Measurements from ENCODE around the gene CUEDC1.

CUEDC1 gene

GRCh38 chr17:57889892-57890856 lies 65.0 kb downstream of the CUEDC1 start:
- TF ChIP-seq GATA1 (IDR thresholded peaks at IDR 0.05; ENCODE audit: low read depth, low read length) (no peak), POLR2A (IDR thresholded peaks at IDR 0.05; ENCODE audit: low read length) (no peak)
- DNase-seq: no peak

DNA sequence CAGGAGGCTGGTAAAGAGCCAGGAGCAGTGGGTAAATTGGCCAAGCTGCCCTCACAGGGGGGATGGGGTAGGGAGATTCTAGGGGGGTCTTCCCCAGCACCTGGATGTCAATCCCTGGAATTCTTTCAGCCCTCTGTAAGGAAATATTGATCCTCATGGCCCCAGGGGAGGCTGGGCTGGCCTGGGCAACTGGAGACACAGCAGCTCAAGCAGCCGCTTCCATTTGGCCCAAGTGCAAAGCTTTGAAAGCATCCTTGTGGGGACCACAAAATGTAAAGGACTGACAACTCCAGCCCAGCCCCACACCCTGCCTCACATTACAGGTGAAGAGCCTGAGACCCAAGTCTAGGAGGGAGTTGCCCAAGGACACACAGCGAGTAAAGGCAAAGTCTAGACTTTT lies 66.0 kb downstream of the CUEDC1 start:
- DNase-seq: no peak
- no peak for TF ChIP-seq POLR2A (IDR thresholded peaks at IDR 0.05; ENCODE audit: low read length)
- TF ChIP-seq GATA1 (IDR thresholded peaks at IDR 0.05; ENCODE audit: low read depth, low read length): no peak

GRCh38 chr17:57888311-57889216 lies 66.6 kb downstream of the CUEDC1 start:
- DNase-seq: no peak
- TF ChIP-seq POLR2A (IDR thresholded peaks at IDR 0.05; ENCODE audit: low read length): no peak
- no peak for TF ChIP-seq GATA1 (IDR thresholded peaks at IDR 0.05; ENCODE audit: low read depth, low read length)

DNA sequence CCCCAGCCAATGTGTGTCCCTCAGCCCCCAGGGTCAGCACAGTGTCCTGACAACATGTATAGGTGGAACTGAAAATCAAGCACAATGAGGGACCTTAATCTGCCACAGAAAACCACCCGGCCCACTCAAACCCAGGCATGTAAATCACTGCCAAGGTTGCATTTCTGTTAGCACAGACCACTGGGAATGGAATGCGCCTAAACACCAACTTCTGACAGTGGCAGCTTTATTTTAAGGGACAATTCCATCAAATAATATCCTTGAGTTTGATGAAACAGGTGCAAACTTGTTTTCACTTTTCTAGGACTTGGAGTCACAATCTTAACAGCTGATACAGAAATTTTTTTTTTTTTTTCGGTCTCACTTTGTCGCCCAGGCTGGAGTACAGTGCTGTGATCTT lies 68.1 kb downstream of the CUEDC1 start:
- no peak for DNase-seq
- TF ChIP-seq POLR2A (IDR thresholded peaks at IDR 0.05; ENCODE audit: low read length): no peak
- no peak for TF ChIP-seq GATA1 (IDR thresholded peaks at IDR 0.05; ENCODE audit: low read depth, low read length)

DNA sequence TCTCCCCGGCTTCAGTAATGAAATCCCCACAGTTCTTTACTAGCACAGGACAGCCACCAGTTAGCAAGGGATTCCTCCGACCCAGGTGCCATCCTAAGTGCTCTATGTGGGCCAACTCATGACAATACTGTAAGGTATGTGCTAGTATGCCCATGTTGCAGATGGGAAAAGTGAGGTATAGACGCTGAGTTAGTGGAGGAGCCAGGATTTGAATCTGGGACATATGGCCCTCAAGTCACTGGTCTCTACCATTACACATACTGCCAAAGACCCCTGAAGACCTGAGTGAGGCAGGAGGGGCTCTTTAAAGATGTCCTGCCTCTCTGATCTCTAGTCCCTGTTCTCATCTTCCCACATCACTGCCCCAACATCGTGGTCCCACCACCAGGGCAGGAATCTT lies 69.2 kb downstream of the CUEDC1 start:
- no peak for DNase-seq
- no peak for TF ChIP-seq GATA1 (IDR thresholded peaks at IDR 0.05; ENCODE audit: low read depth, low read length)
- no peak for TF ChIP-seq POLR2A (IDR thresholded peaks at IDR 0.05; ENCODE audit: low read length)

- no peak for DNase-seq
- TF ChIP-seq POLR2A (IDR thresholded peaks at IDR 0.05; ENCODE audit: low read length) (no peak), GATA1 (IDR thresholded peaks at IDR 0.05; ENCODE audit: low read depth, low read length) (no peak)
Observed at GRCh38 chr17:57885148-57885915, 69.9 kb downstream of the CUEDC1 start.

GRCh38 chr17:57881783-57882351 lies 73.3 kb downstream of the CUEDC1 start:
- no peak for DNase-seq

DNA sequence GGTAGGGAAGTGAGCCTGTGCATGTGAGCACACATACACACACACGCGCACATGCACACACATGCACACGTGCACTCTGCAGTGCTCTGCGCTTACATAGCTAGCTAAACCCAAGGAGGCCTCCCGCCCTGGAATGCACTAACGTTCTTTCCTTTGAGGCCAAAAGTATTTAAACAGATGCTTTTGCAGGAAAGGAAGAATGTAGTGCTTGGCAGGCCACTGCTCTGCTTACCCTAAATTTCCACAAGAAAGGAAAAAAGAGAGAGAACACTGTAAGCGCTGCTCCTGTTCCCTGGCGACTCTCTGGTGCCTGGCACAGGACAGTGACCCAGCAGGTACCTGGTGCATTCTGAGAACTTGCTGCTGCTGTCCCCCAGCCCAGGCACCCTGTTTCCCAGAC lies 74.1 kb downstream of the CUEDC1 start:
- TF ChIP-seq POLR2A (IDR thresholded peaks at IDR 0.05; ENCODE audit: low read length): no peak
- no peak for TF ChIP-seq GATA1 (IDR thresholded peaks at IDR 0.05; ENCODE audit: low read depth, low read length)
- DNase-seq: no peak

More at GRCh38 chr17:57881783-57882351, 73.3 kb downstream of the CUEDC1 start:
- no peak for TF ChIP-seq POLR2A (IDR thresholded peaks at IDR 0.05; ENCODE audit: low read length)
- TF ChIP-seq GATA1 (IDR thresholded peaks at IDR 0.05; ENCODE audit: low read depth, low read length): no peak

DNA sequence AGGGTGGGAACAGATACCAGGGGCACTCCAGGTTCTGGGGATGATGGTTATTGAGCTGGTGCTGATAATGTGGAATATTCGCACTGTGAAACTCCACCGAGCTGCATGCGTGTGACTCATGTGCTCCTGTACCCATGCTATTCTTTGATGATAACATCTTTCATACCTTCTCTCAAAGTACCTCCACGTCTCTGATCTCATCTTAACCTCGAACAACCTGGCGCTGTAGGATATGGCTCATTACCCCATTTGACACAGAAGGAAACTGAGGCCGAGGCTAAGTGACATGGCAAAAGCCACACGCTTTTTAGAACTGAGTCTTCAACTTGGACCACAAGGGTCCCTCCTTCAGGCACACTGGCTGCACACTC lies 75.1 kb downstream of the CUEDC1 start:
- TF ChIP-seq POLR2A (IDR thresholded peaks at IDR 0.05; ENCODE audit: low read length) (no peak), GATA1 (IDR thresholded peaks at IDR 0.05; ENCODE audit: low read depth, low read length) (no peak)
- no peak for DNase-seq

- DNase-seq: no peak
- TF ChIP-seq GATA1 (IDR thresholded peaks at IDR 0.05; ENCODE audit: low read depth, low read length) (no peak), POLR2A (IDR thresholded peaks at IDR 0.05; ENCODE audit: low read length) (no peak)
Observed at GRCh38 chr17:57879437-57880085, 75.7 kb downstream of the CUEDC1 start.

DNA sequence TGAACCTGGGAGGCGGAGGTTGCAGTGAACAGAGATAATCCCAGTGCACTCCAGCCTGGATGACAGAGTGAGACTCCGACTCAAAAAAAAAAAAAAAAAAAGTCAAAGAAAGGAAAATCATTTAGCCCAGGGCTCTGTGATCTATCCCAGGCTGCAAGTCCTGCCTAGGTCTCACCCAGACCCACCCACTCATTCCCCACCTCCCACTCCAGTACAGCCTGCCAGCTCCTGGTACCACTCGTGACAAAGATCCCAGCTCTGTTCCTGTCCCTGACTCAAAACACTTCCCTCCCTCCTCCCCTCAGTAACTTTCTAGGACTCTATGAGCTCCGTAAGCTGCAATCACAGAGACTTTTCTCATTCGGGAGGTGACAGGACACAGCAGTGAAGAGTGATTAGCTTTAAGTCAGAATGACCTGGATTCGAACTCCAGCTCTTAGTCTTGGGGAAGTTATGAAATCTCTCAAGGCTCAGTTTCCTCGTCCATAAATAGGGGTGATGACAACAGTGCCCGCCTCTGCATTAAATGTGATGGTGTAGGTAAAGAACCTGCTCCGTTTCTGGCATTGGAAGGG lies 77.3 kb downstream of the CUEDC1 start:
- TF ChIP-seq GATA1 (IDR thresholded peaks at IDR 0.05; ENCODE audit: low read depth, low read length): no peak
- TF ChIP-seq POLR2A (IDR thresholded peaks at IDR 0.05; ENCODE audit: low read length): no peak
- DNase-seq: no peak

- DNase-seq: no peak
- TF ChIP-seq GATA1 (IDR thresholded peaks at IDR 0.05; ENCODE audit: low read depth, low read length) (no peak), POLR2A (IDR thresholded peaks at IDR 0.05; ENCODE audit: low read length) (no peak)
Observed at GRCh38 chr17:57876866-57877237, 78.4 kb downstream of the CUEDC1 start.
